T-cell (primary cell): ENCODE measurements around the gene TAS2R20. TPM values are rescaled to one million over a fixed set of nuclear protein-coding genes. Genes with fewer than 3 reads are reported as not detected.

Experiments
- ATAC-seq, 4 experiments: fragments of 200-7000 bp in 3 of 4; fragments of 150-1000 bp in 1 of 4; cut with Tn5 transposase; replicated peaks in 1 of 4; 1 replicate in 3 of 4; 2 replicates in 1 of 4; pipeline ENCODE4 v1.10.0; 2021; ENCODE audit warnings: moderate library complexity in 3 of 4, mild to moderate bottlenecking in 2 of 4, moderate number of reproducible peaks in 1 of 4
- CTCF ChIA-PET, 2 donors: fragments of 300-600 bp; sonication (Branson Sonifier 250); formaldehyde crosslinking; loops; one replicate each; lab custom pipeline; 2022; ENCODE audit warnings: antibody characterized with exemption in 2 of 2; lab: Charles Lee
- POLR2A ChIA-PET, 2 donors: fragments of 300-600 bp; sonication (Branson Sonifier 250); formaldehyde crosslinking; loops; one replicate each; lab custom pipeline; 2022; ENCODE audit warnings: antibody characterized with exemption in 2 of 2; lab: Charles Lee
- DNase-seq, 35 experiments: peaks; one replicate each; pipeline versions ENCODE4 v3.0.0 to v3.0.0-alpha.2; 2013 to 2023
- H3K27ac ChIP-seq: one replicate; pipeline ENCODE4 v1.5.1; 2013; ENCODE audit warnings: low read length
- H3K27me3 ChIP-seq, 2 experiments: replicated peaks in 1 of 2; 1 replicate in 1 of 2; 2 replicates in 1 of 2; pipeline versions ENCODE4 v1.6.1 to v1.7.0; 2013; ENCODE audit warnings: low read length in 1 of 2, mixed read lengths in 1 of 2; ENCODE audit not compliant: control insufficient read depth in 2 of 2, insufficient read depth in 2 of 2; ENCODE audit errors: extremely low read depth in 1 of 2
- H3K36me3 ChIP-seq, 2 donors: 1 replicate in 1 of 2; 2 replicates in 1 of 2; pipeline versions ENCODE4 v1.6.1 to v1.7.0; 2013; ENCODE audit warnings: low read length in 1 of 2; ENCODE audit not compliant: control insufficient read depth in 2 of 2, insufficient read depth in 1 of 2; ENCODE audit errors: extremely low read depth in 1 of 2
- H3K4me1 ChIP-seq, 2 experiments: 1 replicate in 1 of 2; 2 replicates in 1 of 2; pipeline versions ENCODE4 v1.6.1 to v1.7.0; 2013; ENCODE audit warnings: low read length in 2 of 2, mixed read lengths in 1 of 2; ENCODE audit not compliant: insufficient read depth in 2 of 2, control insufficient read depth in 1 of 2; ENCODE audit errors: extremely low read depth in 1 of 2
- H3K4me3 ChIP-seq, 2 donors: 1 replicate in 1 of 2; 2 replicates in 1 of 2; pipeline versions ENCODE4 v1.5.1 to v1.7.0; 2013; ENCODE audit warnings: mild to moderate bottlenecking in 2 of 2, low read length in 1 of 2, moderate library complexity in 1 of 2; ENCODE audit not compliant: control insufficient read depth in 1 of 2; ENCODE audit errors: extremely low read depth in 1 of 2
- H3K9me3 ChIP-seq: 2 replicates; pipeline ENCODE4 v1.7.0; 2013
- H3K27ac Mint-ChIP-seq, 2 donors: one replicate each; pipeline ENCODE4 v1.8.0; 2020 to 2021; ENCODE audit warnings: mild to moderate bottlenecking in 2 of 2, mixed read lengths in 2 of 2
- H3K27me3 Mint-ChIP-seq, 2 donors: one replicate each; pipeline ENCODE4 v1.8.0; 2021 to 2022; ENCODE audit warnings: mixed read lengths in 2 of 2
- H3K36me3 Mint-ChIP-seq: one replicate; pipeline ENCODE4 v1.8.0; 2021; ENCODE audit warnings: mixed read lengths
- H3K4me1 Mint-ChIP-seq, 3 donors: one replicate each; pipeline ENCODE4 v1.8.0; 2020 to 2022; ENCODE audit warnings: mixed read lengths in 3 of 3, mild to moderate bottlenecking in 1 of 3
- H3K4me3 Mint-ChIP-seq, 3 donors: one replicate each; pipeline ENCODE4 v1.8.0; 2020 to 2022; ENCODE audit warnings: mild to moderate bottlenecking in 3 of 3, mixed read lengths in 3 of 3, moderate library complexity in 3 of 3
- H3K9me3 Mint-ChIP-seq, 3 donors: one replicate each; pipeline ENCODE4 v1.8.0; 2020 to 2022; ENCODE audit warnings: mixed read lengths in 3 of 3
- WGBS: methylation state at CpG from one replicate; pipeline ENCODE4 v1.1.5; 2013; ENCODE audit warnings: missing lambda C conversion rate; ENCODE audit not compliant: insufficient coverage; 5-methylcytosine and 5-hydroxymethylcytosine counted together
- total RNA-seq, 35 experiments: library from RNA in 6 of 35; stranded (reverse) in 6 of 35; fragments of 120-200 nt in 1 of 35; gene quantifications; one replicate each; pipeline versions ENCODE4 v1.2.1 to v1.2.4 and lab custom pipeline; 2013 to 2026

Gene TAS2R20
- total RNA-seq, 5 donors from 2014 or later (not counting 1 experiment from before 2014, with no cell fraction given): 1.7 to 3.0 (median 2.6) TPM

GRCh38 chr12:10968765-10969456 is 29.2 kb downstream of the TAS2R20 start:
- Mint-ChIP-seq H3K4me1 (peaks cover 0 to 7% (median 0%) of the 10 kb centered on the region in 3 donors), H3K36me3 (peaks cover 30% of the 10 kb centered on the region), H3K27me3 (no peaks in the 10 kb centered on the region), H3K4me3 (no peak overlapping the region), H3K27ac (no peak overlapping the region), H3K9me3 (no peaks in the 10 kb centered on the region)
- CTCF ChIA-PET: no interaction called here
- Histone ChIP-seq H3K27me3 (no peaks in the 10 kb centered on the region), H3K4me1 (no peaks in the 10 kb centered on the region), H3K36me3 (peaks cover 0 to 3% of the 10 kb centered on the region in 2 donors), H3K9me3 (no peaks in the 10 kb centered on the region), H3K27ac (no peak overlapping the region), H3K4me3 (no peak overlapping the region)
- 91% methylated on average over 8 of the region's 15 CpGs for WGBS
- DNase-seq (no peak), ATAC-seq (no peak)
- POLR2A ChIA-PET: no interaction called here

- Histone ChIP-seq H3K36me3 (no peaks in the 10 kb centered on the region), H3K9me3 (no peaks in the 10 kb centered on the region), H3K4me3 (no peak overlapping the region), H3K27ac (no peak overlapping the region), H3K4me1 (no peaks in the 10 kb centered on the region), H3K27me3 (no peaks in the 10 kb centered on the region)
- ATAC-seq (no peak), DNase-seq (no peak)
- H3K4me3 Mint-ChIP-seq: no peak overlapping the region
- H3K27ac Mint-ChIP-seq: no peak overlapping the region
- ChIA-PET CTCF (no interaction called here), POLR2A (no interaction called here)
- no CpG with 5 or more reads among the region's 2 CpGs for WGBS
- no peaks in the 10 kb centered on the region for H3K9me3 Mint-ChIP-seq
- peaks cover 0 to 8% (median under 1%) of the 10 kb centered on the region in 3 donors for H3K4me1 Mint-ChIP-seq
- H3K27me3 Mint-ChIP-seq: no peaks in the 10 kb centered on the region
- H3K36me3 Mint-ChIP-seq: peaks cover 23% of the 10 kb centered on the region
Measured at GRCh38 chr12:10967409-10967808, 30.7 kb downstream of the TAS2R20 start.

DNA sequence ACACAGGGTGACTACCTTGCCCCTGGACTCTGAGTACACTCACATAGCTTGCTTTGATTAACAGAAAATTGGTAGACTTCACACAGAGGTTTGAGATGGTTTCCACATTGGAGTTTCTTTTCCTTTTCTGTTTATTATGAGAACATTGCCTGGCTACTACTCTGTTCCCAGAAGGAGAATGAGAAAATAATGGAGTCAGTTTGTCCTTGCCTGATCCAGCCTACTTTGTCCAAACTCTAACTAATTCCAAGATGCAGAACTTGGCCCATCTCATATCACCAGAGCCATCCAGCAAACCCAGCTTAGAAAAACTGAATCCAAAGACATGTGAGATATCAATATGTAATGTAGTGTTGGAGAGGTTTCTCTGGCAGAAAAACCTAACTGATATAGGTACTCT is 31.8 kb downstream of the TAS2R20 start:
- Histone ChIP-seq H3K36me3 (no peaks in the 10 kb centered on the region), H3K27me3 (no peaks in the 10 kb centered on the region), H3K9me3 (no peaks in the 10 kb centered on the region), H3K27ac (no peak overlapping the region), H3K4me1 (peaks cover 0 to 2% of the 10 kb centered on the region in 2 experiments), H3K4me3 (no peak overlapping the region)
- H3K27ac Mint-ChIP-seq: no peak overlapping the region
- H3K4me1 Mint-ChIP-seq: peaks cover 8 to 16% (median 10%) of the 10 kb centered on the region in 3 donors
- DNase-seq (no peak), ATAC-seq (no peak)
- H3K9me3 Mint-ChIP-seq: no peaks in the 10 kb centered on the region
- H3K36me3 Mint-ChIP-seq: peaks cover 27% of the 10 kb centered on the region
- POLR2A ChIA-PET: no interaction called here
- CTCF ChIA-PET: interaction anchor here (0.7 kb wide), 2 partner anchors 8 to 40 kb away, joined by 3 to 6 read pairs; no protein-coding TSS in a partner anchor
- H3K4me3 Mint-ChIP-seq: no peak overlapping the region
- no peaks in the 10 kb centered on the region for H3K27me3 Mint-ChIP-seq

GRCh38 chr12:10965476-10965875 is 32.6 kb downstream of the TAS2R20 start:
- ATAC-seq (no peak), DNase-seq (no peak)
- Histone ChIP-seq H3K4me3 (no peak overlapping the region), H3K9me3 (no peaks in the 10 kb centered on the region), H3K27me3 (no peaks in the 10 kb centered on the region), H3K4me1 (peaks cover 6 to 9% of the 10 kb centered on the region in 2 experiments), H3K36me3 (no peaks in the 10 kb centered on the region), H3K27ac (no peak overlapping the region)
- POLR2A ChIA-PET: no interaction called here
- Mint-ChIP-seq H3K4me1 (peaks cover 17 to 24% (median 17%) of the 10 kb centered on the region in 3 donors), H3K27me3 (no peaks in the 10 kb centered on the region), H3K27ac (no peak overlapping the region), H3K36me3 (peaks cover 27% of the 10 kb centered on the region), H3K9me3 (no peaks in the 10 kb centered on the region), H3K4me3 (no peak overlapping the region)
- CTCF ChIA-PET: interaction anchor here in 1 of 2 donors (0.7 kb wide), 1 partner anchor 21 kb away, joined by 3 read pairs; no protein-coding TSS in a partner anchor
- no CpG with 5 or more reads among the region's 1 CpG for WGBS

GRCh38 chr12:10960211-10960610 is 37.9 kb downstream of the TAS2R20 start:
- Histone ChIP-seq H3K4me1 (peaks cover 6 to 13% of the 10 kb centered on the region in 2 experiments), H3K27ac (no peak overlapping the region), H3K4me3 (no peak overlapping the region), H3K9me3 (no peaks in the 10 kb centered on the region), H3K36me3 (no peaks in the 10 kb centered on the region), H3K27me3 (no peaks in the 10 kb centered on the region)
- peaks cover 35 to 46% (median 41%) of the 10 kb centered on the region in 3 donors for H3K4me1 Mint-ChIP-seq
- POLR2A ChIA-PET: no interaction called here
- DNase-seq: peak in 9 of 35 experiments; percentile 6 to 59 (median 24)
- ATAC-seq: peak; percentile 65 to 95 (median 79)
- CTCF ChIA-PET: no interaction called here
- H3K4me3 Mint-ChIP-seq: no peak overlapping the region
- peaks cover 38% of the 10 kb centered on the region for H3K36me3 Mint-ChIP-seq
- H3K9me3 Mint-ChIP-seq: peaks cover 10 to 14% (median 10%) of the 10 kb centered on the region in 3 donors
- peak overlapping the region; percentile 57 to 62 for H3K27ac Mint-ChIP-seq
- no peaks in the 10 kb centered on the region for H3K27me3 Mint-ChIP-seq
- WGBS: no CpG with 5 or more reads among the region's 4 CpGs

GRCh38 chr12:10959804-10960203 is 38.3 kb downstream of the TAS2R20 start:
- peaks cover 42% of the 10 kb centered on the region for H3K36me3 Mint-ChIP-seq
- Histone ChIP-seq H3K27me3 (no peaks in the 10 kb centered on the region), H3K9me3 (no peaks in the 10 kb centered on the region), H3K36me3 (no peaks in the 10 kb centered on the region), H3K4me3 (no peak overlapping the region), H3K27ac (no peak overlapping the region), H3K4me1 (peaks cover 6 to 13% of the 10 kb centered on the region in 2 experiments)
- DNase-seq (peak in 1 of 35 experiments; percentile 22), ATAC-seq (peak in 2 of 4 experiments; percentile 8 to 24)
- ChIA-PET CTCF (no interaction called here), POLR2A (no interaction called here)
- H3K9me3 Mint-ChIP-seq: peaks cover 14 to 15% (median 14%) of the 10 kb centered on the region in 3 donors
- H3K4me1 Mint-ChIP-seq: peaks cover 35 to 48% (median 41%) of the 10 kb centered on the region in 3 donors
- H3K4me3 Mint-ChIP-seq: no peak overlapping the region
- no peak overlapping the region for H3K27ac Mint-ChIP-seq
- WGBS: 86% methylated on average over 1 of the region's 2 CpGs
- no peaks in the 10 kb centered on the region for H3K27me3 Mint-ChIP-seq
